ENCODE data around the gene MRGPRD.

DNA sequence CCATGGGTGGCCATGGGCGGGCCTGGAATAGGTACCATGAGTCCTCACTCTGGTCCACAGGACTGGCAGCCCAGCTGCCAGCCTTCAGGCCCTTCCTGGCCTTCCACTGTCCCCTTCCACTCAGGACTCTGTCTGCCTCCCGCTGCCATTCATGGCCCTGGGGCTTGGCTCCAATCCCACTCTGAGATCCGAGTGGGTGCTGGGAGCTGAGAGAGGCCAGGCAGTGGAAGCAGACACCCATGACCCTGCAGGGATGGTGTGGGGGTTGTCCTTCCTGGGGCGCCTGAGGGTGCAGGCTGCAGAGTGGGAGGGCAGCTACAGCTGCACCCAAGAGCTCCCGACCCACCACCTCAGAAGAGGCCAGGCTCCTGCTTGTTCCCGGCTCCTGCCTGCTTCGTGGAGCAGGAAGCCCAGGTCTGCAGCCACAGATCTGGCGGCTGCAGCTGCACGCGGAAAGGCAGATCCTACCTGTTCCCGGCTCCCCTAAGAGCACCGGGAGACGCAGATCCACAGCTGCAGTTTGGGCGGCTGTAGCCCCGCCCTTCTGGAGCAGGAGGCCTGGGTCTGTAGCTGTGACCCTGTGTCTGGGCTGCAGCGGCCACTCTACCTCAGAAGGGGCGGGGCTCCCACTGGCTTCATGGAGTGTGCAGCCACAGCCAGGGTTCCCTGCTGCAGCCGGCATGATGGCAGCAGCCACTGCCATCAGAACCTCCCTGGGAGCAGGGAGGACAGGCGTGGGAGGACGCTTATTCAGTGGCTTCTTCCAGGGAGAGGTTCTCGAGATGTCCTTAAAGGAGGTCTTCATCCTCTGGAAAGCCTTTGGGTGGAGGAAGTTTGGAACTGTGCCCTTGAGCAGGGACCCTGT is 49.6 kb downstream of the MRGPRD start:
- no peak for TF ChIP-seq EZH2 (IDR thresholded peaks at IDR 0.05; ENCODE audit: insufficient read depth, low read length)
- TF ChIP-seq, protein P1, sequence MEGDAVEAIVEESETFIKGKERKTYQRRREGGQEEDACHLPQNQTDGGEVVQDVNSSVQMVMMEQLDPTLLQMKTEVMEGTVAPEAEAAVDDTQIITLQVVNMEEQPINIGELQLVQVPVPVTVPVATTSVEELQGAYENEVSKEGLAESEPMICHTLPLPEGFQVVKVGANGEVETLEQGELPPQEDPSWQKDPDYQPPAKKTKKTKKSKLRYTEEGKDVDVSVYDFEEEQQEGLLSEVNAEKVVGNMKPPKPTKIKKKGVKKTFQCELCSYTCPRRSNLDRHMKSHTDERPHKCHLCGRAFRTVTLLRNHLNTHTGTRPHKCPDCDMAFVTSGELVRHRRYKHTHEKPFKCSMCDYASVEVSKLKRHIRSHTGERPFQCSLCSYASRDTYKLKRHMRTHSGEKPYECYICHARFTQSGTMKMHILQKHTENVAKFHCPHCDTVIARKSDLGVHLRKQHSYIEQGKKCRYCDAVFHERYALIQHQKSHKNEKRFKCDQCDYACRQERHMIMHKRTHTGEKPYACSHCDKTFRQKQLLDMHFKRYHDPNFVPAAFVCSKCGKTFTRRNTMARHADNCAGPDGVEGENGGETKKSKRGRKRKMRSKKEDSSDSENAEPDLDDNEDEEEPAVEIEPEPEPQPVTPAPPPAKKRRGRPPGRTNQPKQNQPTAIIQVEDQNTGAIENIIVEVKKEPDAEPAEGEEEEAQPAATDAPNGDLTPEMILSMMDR (IDR thresholded peaks at IDR 0.05; ENCODE audit: insufficient read depth, low read depth, low read length): no peak
